Activated naive CD4-positive, alpha-beta T cell treated with anti-CD3 and anti-CD28 coated beads for 36 hours (primary cell): Measurements from ENCODE around the gene PPIAL4G. TPM values are rescaled to one million over a fixed set of nuclear protein-coding genes. Genes with fewer than 3 reads are reported as not detected.
"Not testable (repeated sequence)": the region's sequence is repeated elsewhere in the genome, so short reads cannot be mapped to it uniquely, and the experiment has no call there.

Experiments
- CTCF ChIA-PET: fragments of 350-600 bp; sonication (Branson Sonifier 250); formaldehyde crosslinking; loops from one replicate; lab custom pipeline; 2021; ENCODE audit warnings: antibody characterized with exemption; lab: Charles Lee
- DNase-seq: peaks from one replicate; pipeline ENCODE4 v3.0.0-alpha.2; 2020
- H3K27ac Mint-ChIP-seq: one replicate; pipeline ENCODE4 v1.8.0; 2021; ENCODE audit warnings: mild to moderate bottlenecking, mixed read lengths
- H3K27me3 Mint-ChIP-seq: one replicate; pipeline ENCODE4 v1.8.0; 2021; ENCODE audit warnings: low read depth, mixed read lengths
- H3K36me3 Mint-ChIP-seq: one replicate; pipeline ENCODE4 v1.8.0; 2021; ENCODE audit warnings: low read depth, mixed read lengths
- H3K4me1 Mint-ChIP-seq: one replicate; pipeline ENCODE4 v1.8.0; 2021; ENCODE audit warnings: low read depth, mixed read lengths
- H3K4me3 Mint-ChIP-seq: one replicate; pipeline ENCODE4 v1.8.0; 2021; ENCODE audit warnings: mild to moderate bottlenecking, moderate library complexity, mixed read lengths
- H3K9me3 Mint-ChIP-seq: one replicate; pipeline ENCODE4 v1.8.0; 2021; ENCODE audit warnings: mixed read lengths
- intact Hi-C: fragments of 100-400 bp; cut with micrococcal nuclease; formaldehyde crosslinking; loops from one replicate; pipeline ENCODE4 v1.15.1; 2023
- total RNA-seq, 2 experiments: library from RNA; stranded (reverse); gene quantifications; one replicate each; pipeline ENCODE4 v1.2.3, GENCODE V29; 2021

Gene PPIAL4G
- total RNA-seq, 2 experiments from 2014 or later: 0.10 to 0.12 TPM

- DNase-seq, CTCF ChIA-PET, H3K4me1 Mint-ChIP-seq, H3K36me3 Mint-ChIP-seq, H3K27me3 Mint-ChIP-seq, intact Hi-C loops, H3K9me3 Mint-ChIP-seq: not testable (repeated sequence)
- Mint-ChIP-seq H3K4me3 (peak overlapping the region; percentile 69), H3K27ac (peak overlapping the region; percentile 84)
Observed at GRCh38 chr1:148459694-148460093, 23.4 kb downstream of the PPIAL4G start.

- H3K4me3 Mint-ChIP-seq: peak overlapping the region; percentile 72
- H3K4me1 Mint-ChIP-seq, H3K36me3 Mint-ChIP-seq, H3K9me3 Mint-ChIP-seq, CTCF ChIA-PET, H3K27me3 Mint-ChIP-seq, intact Hi-C loops: not testable (repeated sequence)
- DNase-seq: peak; percentile 52
- H3K27ac Mint-ChIP-seq: peak overlapping the region; percentile 84
Observed at GRCh38 chr1:148458901-148459581, 24.1 kb downstream of the PPIAL4G start.

DNA sequence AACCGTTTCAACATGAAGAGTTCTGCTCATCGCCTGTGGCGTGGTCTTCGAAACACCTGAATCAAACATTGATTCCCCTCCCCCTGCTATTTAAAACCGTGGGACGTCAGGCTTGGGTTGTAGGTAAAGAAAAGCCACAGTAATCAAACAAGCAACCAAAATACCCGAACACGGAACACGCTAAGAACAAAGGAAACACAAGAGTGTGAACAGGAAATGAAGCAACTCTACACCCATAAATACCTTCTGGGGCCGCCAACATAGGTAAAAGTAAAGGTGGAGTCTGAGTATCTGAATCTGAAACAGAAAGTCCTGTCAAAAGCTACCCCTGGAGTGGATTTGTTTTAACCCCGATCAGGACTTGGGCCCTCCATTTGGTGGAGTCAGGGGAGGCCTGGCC lies 24.7 kb downstream of the PPIAL4G start:
- H3K9me3 Mint-ChIP-seq, CTCF ChIA-PET, H3K4me1 Mint-ChIP-seq, H3K36me3 Mint-ChIP-seq, H3K27me3 Mint-ChIP-seq, intact Hi-C loops: not testable (repeated sequence)
- peak; percentile 69 for DNase-seq
- Mint-ChIP-seq H3K27ac (peak overlapping the region; percentile 96), H3K4me3 (peak overlapping the region; percentile 85)

DNA sequence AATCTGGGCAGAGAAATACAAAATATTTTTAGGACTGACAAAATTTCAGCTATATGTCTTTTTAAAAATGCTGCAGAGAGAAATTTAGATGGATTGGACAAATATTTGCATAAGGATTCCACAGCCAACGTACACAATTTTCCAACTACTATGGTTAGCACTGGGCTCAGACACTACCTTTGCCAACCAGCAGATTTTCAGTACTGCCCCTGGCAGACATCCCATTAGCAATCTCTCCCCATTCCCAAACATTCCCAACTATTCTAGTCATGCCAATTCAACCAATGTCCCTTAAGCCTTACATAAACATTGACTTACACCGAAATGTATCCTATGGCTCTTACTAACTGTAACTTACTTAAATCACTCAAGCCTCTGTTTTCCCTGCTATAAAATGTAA lies 30.3 kb downstream of the PPIAL4G start:
- CTCF ChIA-PET, DNase-seq, H3K27me3 Mint-ChIP-seq, H3K9me3 Mint-ChIP-seq, H3K27ac Mint-ChIP-seq, H3K36me3 Mint-ChIP-seq, H3K4me3 Mint-ChIP-seq, intact Hi-C loops: not testable (repeated sequence)
- H3K4me1 Mint-ChIP-seq: peaks cover 18% of the 10 kb centered on the region

DNA sequence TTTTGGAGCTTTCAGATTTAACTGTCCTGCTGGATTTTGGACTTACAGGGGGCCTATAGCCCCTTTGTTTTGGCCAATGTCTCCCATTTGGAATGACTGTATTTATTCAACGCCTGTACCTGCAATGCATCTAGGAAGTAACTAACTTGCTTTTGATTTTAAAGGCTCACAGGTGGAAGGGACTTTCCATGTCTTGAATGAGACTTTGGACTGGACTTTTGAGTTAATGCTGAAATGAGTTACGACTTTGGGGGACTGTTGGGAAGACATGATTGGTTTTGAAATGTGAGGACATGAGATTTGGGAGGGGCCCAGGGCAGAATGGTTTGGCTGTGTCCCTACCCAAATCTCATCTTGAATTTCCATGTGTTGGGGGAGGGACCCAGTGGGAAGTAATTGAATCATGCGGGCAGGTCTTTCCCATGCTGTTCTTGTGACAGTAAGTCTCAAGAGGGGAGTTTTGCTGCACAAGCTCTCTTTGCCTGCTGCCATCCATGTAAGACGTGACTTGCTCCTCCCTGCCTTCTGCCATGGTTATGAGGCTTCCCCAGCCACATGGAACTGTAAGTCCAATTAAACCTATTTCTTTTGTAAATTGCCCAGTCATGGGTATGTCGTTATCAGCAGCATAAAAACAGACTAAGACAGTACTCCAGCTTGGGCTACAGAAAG lies 43.3 kb downstream of the PPIAL4G start:
- H3K9me3 Mint-ChIP-seq, CTCF ChIA-PET, intact Hi-C loops, H3K27me3 Mint-ChIP-seq, DNase-seq, H3K36me3 Mint-ChIP-seq, H3K4me3 Mint-ChIP-seq: not testable (repeated sequence)
- Mint-ChIP-seq H3K27ac (peak overlapping the region; percentile 16), H3K4me1 (peaks cover 47% of the 10 kb centered on the region)

GRCh38 chr1:148435406-148435805 lies 47.7 kb downstream of the PPIAL4G start:
- H3K4me1 Mint-ChIP-seq: peaks cover 75% of the 10 kb centered on the region
- no peak for DNase-seq
- H3K9me3 Mint-ChIP-seq: no peaks in the 10 kb centered on the region
- H3K4me3 Mint-ChIP-seq: no peak overlapping the region
- H3K27me3 Mint-ChIP-seq: no peaks in the 10 kb centered on the region
- peaks cover 14% of the 10 kb centered on the region for H3K36me3 Mint-ChIP-seq
- intact Hi-C loops: no loop called here
- CTCF ChIA-PET: no interaction called here
- peak overlapping the region; percentile 28 for H3K27ac Mint-ChIP-seq

DNA sequence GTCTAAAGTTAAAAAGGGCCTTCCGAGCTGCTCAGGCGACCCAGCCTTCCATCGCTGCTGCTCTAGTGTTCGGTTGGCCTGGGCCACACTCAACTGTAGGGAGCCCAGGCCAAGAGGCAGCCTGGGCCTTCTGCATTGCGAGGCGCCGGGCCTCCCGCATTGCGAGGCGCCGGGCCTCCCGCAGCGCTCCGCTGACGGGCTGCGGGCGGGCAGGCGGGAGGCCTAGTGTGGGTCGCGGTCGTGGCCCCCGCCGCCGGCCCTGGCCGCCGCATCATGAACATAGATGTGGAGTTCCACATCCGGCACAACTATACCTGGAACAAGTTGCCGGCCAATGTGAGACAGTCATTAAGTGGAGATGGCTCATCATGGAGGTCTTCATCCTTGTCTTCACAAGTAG lies 48.3 kb downstream of the PPIAL4G start:
- H3K4me1 Mint-ChIP-seq: peaks cover 77% of the 10 kb centered on the region
- no peak overlapping the region for H3K4me3 Mint-ChIP-seq
- intact Hi-C loops: no loop called here
- no peaks in the 10 kb centered on the region for H3K27me3 Mint-ChIP-seq
- DNase-seq: no peak
- H3K27ac Mint-ChIP-seq: no peak overlapping the region
- H3K36me3 Mint-ChIP-seq: peaks cover 17% of the 10 kb centered on the region
- no peaks in the 10 kb centered on the region for H3K9me3 Mint-ChIP-seq
- CTCF ChIA-PET: no interaction called here

DNA sequence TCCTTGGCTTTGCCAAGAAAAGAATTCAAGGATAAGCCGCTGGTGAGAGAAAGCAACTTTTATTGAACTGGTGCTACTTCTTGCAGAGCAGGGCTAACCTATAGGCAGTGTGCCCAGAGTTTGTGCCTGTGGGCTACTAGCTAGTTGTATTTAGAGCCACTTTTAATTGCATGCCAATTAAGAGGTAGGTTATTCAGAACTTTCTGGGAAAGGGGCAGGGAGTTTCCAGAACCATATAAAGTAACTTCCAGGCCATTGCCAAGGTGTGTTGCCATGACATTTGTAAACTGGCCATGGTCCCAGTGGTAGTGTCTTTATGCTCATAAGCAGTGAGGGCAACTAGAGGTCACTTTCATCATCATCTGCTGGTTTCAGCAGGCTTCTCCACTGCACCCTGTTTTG lies 50.2 kb downstream of the PPIAL4G start:
- peak overlapping the region; percentile 21 for H3K27ac Mint-ChIP-seq
- CTCF ChIA-PET, intact Hi-C loops, H3K4me3 Mint-ChIP-seq, DNase-seq, H3K27me3 Mint-ChIP-seq, H3K9me3 Mint-ChIP-seq: not testable (repeated sequence)
- H3K4me1 Mint-ChIP-seq: peaks cover 67% of the 10 kb centered on the region
- peaks cover 22% of the 10 kb centered on the region for H3K36me3 Mint-ChIP-seq

Other genes with a start within 250 kb of the PPIAL4G start
- 10 to 100 TPM; 14.9 to 15.3 TPM for gene NBPF14, start 112.7 kb upstream of the PPIAL4G start, total RNA-seq